Colonic mucosa (tissue), 4 donors: Measurements from ENCODE around the gene THOC2. TPM values are rescaled to one million over a fixed set of nuclear protein-coding genes. Genes with fewer than 3 reads are reported as not detected.
"Not testable (repeated sequence)": the region's sequence is repeated elsewhere in the genome, so short reads cannot be mapped to it uniquely, and the experiment has no call there.

Source experiments
- DNase-seq: peaks from one replicate; pipeline ENCODE4 v3.0.0-alpha.2; 2020
- H3K27ac ChIP-seq: fragments of 200-600 bp; one replicate; pipeline ENCODE4 v1.8.0; 2021
- H3K27me3 ChIP-seq: fragments of 200-600 bp; one replicate; pipeline ENCODE4 v1.8.0; 2021
- H3K36me3 ChIP-seq: fragments of 200-600 bp; one replicate; pipeline ENCODE4 v1.8.0; 2021
- H3K4me1 ChIP-seq: fragments of 200-600 bp; one replicate; pipeline ENCODE4 v1.8.0; 2021; ENCODE audit warnings: mild to moderate bottlenecking
- H3K4me3 ChIP-seq: fragments of 200-600 bp; one replicate; pipeline ENCODE4 v1.8.0; 2021
- H3K9ac ChIP-seq, 2 donors: one replicate each; pipeline ENCODE4 v1.7.0; 2013; ENCODE audit warnings: control low read depth in 2 of 2, low read depth in 2 of 2, low read length in 2 of 2
- H3K9me3 ChIP-seq: fragments of 200-600 bp; one replicate; pipeline ENCODE4 v1.8.0; 2021
- CTCF ChIP-seq: fragments of 200-600 bp; IDR thresholded peaks from one replicate; pipeline ENCODE4 v1.8.0; 2022; ENCODE audit warnings: antibody characterized with exemption, mild to moderate bottlenecking
- intact Hi-C: fragments of 100-400 bp; cut with DNase I; formaldehyde crosslinking; loops from one replicate; pipeline ENCODE4 v1.14.1; 2022
- total RNA-seq, 2 donors: library from RNA; stranded (reverse); fragmentation: NEBNext Ultra II Directional in 1 of 2; extraction: Animal tissue kit (Norgen Biotek cat#: 25700) in 1 of 2; gene quantifications; one replicate each; pipeline ENCODE4 v1.2.1, GENCODE V29; 2021
- donor health status: healthy.
- donor health status: DM: no; HTN: no; CAD: no.
- donor health status: DM: no; HTN: no; CAD: no.

THOC2 gene
- total RNA-seq, 2 donors from 2014 or later: 60.7 to 68.2 TPM

GRCh38 chrX:123713841-123714240 is 19.0 kb downstream of the THOC2 start:
- intact Hi-C loops: no loop called here
- Histone ChIP-seq H3K9me3 (no peaks in the 10 kb centered on the region), H3K4me3 (no peak overlapping the region), H3K36me3 (no peaks in the 10 kb centered on the region), H3K4me1 (no peaks in the 10 kb centered on the region), H3K9ac (no peak overlapping the region), H3K27me3 (no peaks in the 10 kb centered on the region), H3K27ac (no peak overlapping the region)
- no peak for DNase-seq
- TF ChIP-seq CTCF: no peak

GRCh38 chrX:123713434-123713833 is 19.4 kb downstream of the THOC2 start:
- Histone ChIP-seq H3K4me1 (no peaks in the 10 kb centered on the region), H3K36me3 (no peaks in the 10 kb centered on the region), H3K4me3 (no peak overlapping the region), H3K27me3 (no peaks in the 10 kb centered on the region), H3K9ac (no peak overlapping the region), H3K9me3 (no peaks in the 10 kb centered on the region), H3K27ac (no peak overlapping the region)
- no peak for DNase-seq
- intact Hi-C loops: no loop called here
- no peak for TF ChIP-seq CTCF

GRCh38 chrX:123711201-123711600 is 21.7 kb downstream of the THOC2 start:
- intact Hi-C loops: not testable (repeated sequence)

GRCh38 chrX:123704781-123705180 is 28.1 kb downstream of the THOC2 start:
- Histone ChIP-seq H3K4me3 (no peak overlapping the region), H3K4me1 (no peaks in the 10 kb centered on the region), H3K36me3 (no peaks in the 10 kb centered on the region), H3K9me3 (no peaks in the 10 kb centered on the region), H3K27me3 (no peaks in the 10 kb centered on the region), H3K9ac (no peak overlapping the region), H3K27ac (no peak overlapping the region)
- no peak for DNase-seq
- intact Hi-C loops: no loop called here
- no peak for TF ChIP-seq CTCF

More at GRCh38 chrX:123711201-123711600, 21.7 kb downstream of the THOC2 start:
- not testable (repeated sequence) for H3K27ac ChIP-seq, H3K36me3 ChIP-seq, H3K9me3 ChIP-seq, H3K9ac ChIP-seq, DNase-seq, H3K4me1 ChIP-seq, H3K27me3 ChIP-seq, H3K4me3 ChIP-seq

- Histone ChIP-seq H3K27me3 (no peaks in the 10 kb centered on the region), H3K36me3 (no peaks in the 10 kb centered on the region), H3K4me1 (no peaks in the 10 kb centered on the region), H3K4me3 (no peak overlapping the region), H3K27ac (no peak overlapping the region), H3K9me3 (no peaks in the 10 kb centered on the region), H3K9ac (no peak overlapping the region)
- intact Hi-C loops: no loop called here
- no peak for DNase-seq
- no peak for TF ChIP-seq CTCF
These were observed 33.8 kb downstream of the THOC2 start for GRCh38 chrX:123698979-123699520.

- no peak overlapping the region for H3K4me3 ChIP-seq
- H3K9ac ChIP-seq: no peak overlapping the region
- no peaks in the 10 kb centered on the region for H3K36me3 ChIP-seq
- no peak for TF ChIP-seq CTCF
- no peaks in the 10 kb centered on the region for H3K4me1 ChIP-seq
- no peaks in the 10 kb centered on the region for H3K27me3 ChIP-seq
- DNase-seq: no peak
- no peaks in the 10 kb centered on the region for H3K9me3 ChIP-seq
- intact Hi-C loops: no loop called here
- no peak overlapping the region for H3K27ac ChIP-seq
These were observed 36.5 kb downstream of the THOC2 start for GRCh38 chrX:123696334-123696733.
